ENCODE data around the gene PDLIM1. TPM values are rescaled to one million over a fixed set of nuclear protein-coding genes. Genes with fewer than 3 reads are reported as not detected.

Gene PDLIM1
- total and polyA plus RNA-seq, 2 of the 13 experiments (the other 11 are each of a cell fraction or from before 2014, with no cell fraction given), result 119 to 123 TPM

GRCh38 chr10:95260397-95260881 lies 30.4 kb downstream of the PDLIM1 start (continued):
- no peak for TF ChIP-seq ZBTB46 (CRISPR knock-in tag; IDR thresholded peaks at IDR 0.05; ENCODE audit: borderline replicate concordance)
- no peak for TF ChIP-seq KMT2A (CRISPR knock-in tag; IDR thresholded peaks at IDR 0.05)
- no peak for TF ChIP-seq HMG20A (CRISPR knock-in tag; IDR thresholded peaks at IDR 0.05; ENCODE audit: borderline replicate concordance)
- no peak for TF ChIP-seq ZNF44 (CRISPR knock-in tag; IDR thresholded peaks at IDR 0.05)
- peak; percentile 63 for TF ChIP-seq SOX5 (CRISPR knock-in tag; IDR thresholded peaks at IDR 0.05; ENCODE audit: borderline replicate concordance)
- no peak for TF ChIP-seq NFRKB (IDR thresholded peaks at IDR 0.05)
- no peak for TF ChIP-seq ZFP36L1 (CRISPR knock-in tag; IDR thresholded peaks at IDR 0.05)
- TF ChIP-seq AFF4 (CRISPR knock-in tag; IDR thresholded peaks at IDR 0.05), result no peak
- peak; percentile 91 for TF ChIP-seq ATF2 (CRISPR knock-in tag; IDR thresholded peaks at IDR 0.05)
- TF ChIP-seq ZNF619 (CRISPR knock-in tag; IDR thresholded peaks at IDR 0.05), result no peak
- TF ChIP-seq ONECUT2 (CRISPR knock-in tag; IDR thresholded peaks at IDR 0.05), result no peak
- no peak for TF ChIP-seq BRD4 (CRISPR knock-in tag; IDR thresholded peaks at IDR 0.05)
- no peak for TF ChIP-seq ZNF687 (CRISPR knock-in tag; IDR thresholded peaks at IDR 0.05)
- no peak for TF ChIP-seq MXD3 (CRISPR knock-in tag; IDR thresholded peaks at IDR 0.05)
- no peak for TF ChIP-seq TP53 (CRISPR knock-in tag; conservative IDR thresholded peaks at IDR 0.05)
- TF ChIP-seq ZNF335 (CRISPR knock-in tag; IDR thresholded peaks at IDR 0.05), result no peak
- no peak for TF ChIP-seq ZBTB34 (CRISPR knock-in tag; IDR thresholded peaks at IDR 0.05)
